HepG2 (cell line): Measurements from ENCODE around the gene LLGL2.

Experiments
- CREB1 ChIP-seq, 2 experiments: fragments of 450-650 bp in 1 of 2; IDR thresholded peaks; 2 replicates each; pipeline ENCODE4 v1.6.1; 2016 to 2017; ENCODE audit warnings: control low read depth in 1 of 2, mild to moderate bottlenecking in 1 of 2, missing compliant biosample characterization in 1 of 2, missing genetic modification characterization in 1 of 2
- DMTF1 ChIP-seq: sonication (generic); formaldehyde crosslinking; IDR thresholded peaks from 2 replicates; pipeline ENCODE4 v1.4.0; 2020; ENCODE audit warnings: mild to moderate bottlenecking, missing genetic modification reagents
- MAFK ChIP-seq, 2 experiments: IDR thresholded peaks in 1 of 2; conservative IDR thresholded peaks in 1 of 2; 2 replicates each; pipeline ENCODE4 v1.6.1; 2011; ENCODE audit warnings: improper control_type of control experiment in 2 of 2, low read length in 2 of 2
- MIER3 ChIP-seq: IDR thresholded peaks from 2 replicates; pipeline ENCODE4 v1.6.1; 2016; ENCODE audit warnings: missing compliant biosample characterization, borderline replicate concordance
- MXI1 ChIP-seq: IDR thresholded peaks from 3 replicates; pipeline ENCODE4 v1.6.1; 2012; ENCODE audit warnings: low read depth, low read length, inconsistent platforms, borderline replicate concordance
- POLR2A ChIP-seq, 2 experiments: IDR thresholded peaks; 2 replicates each; pipeline ENCODE4 v1.6.1; 2011; ENCODE audit warnings: low read depth in 2 of 2, low read length in 2 of 2, mild to moderate bottlenecking in 1 of 2, moderate library complexity in 1 of 2; ENCODE audit not compliant: insufficient read depth in 1 of 2
- SMARCC2 ChIP-seq: fragments of 450-650 bp; IDR thresholded peaks from 2 replicates; pipeline ENCODE4 v1.6.1; 2017; ENCODE audit warnings: antibody characterized with exemption, mild to moderate bottlenecking
- SMC3 ChIP-seq: IDR thresholded peaks from 2 replicates; pipeline ENCODE4 v1.6.1; 2011; ENCODE audit warnings: low read length, improper control_type of control experiment
- ZBTB20 ChIP-seq: sonication (generic); formaldehyde crosslinking; IDR thresholded peaks from 2 replicates; pipeline ENCODE4 v1.8.1; 2023; ENCODE audit warnings: missing genetic modification reagents, low read depth, mild to moderate bottlenecking, borderline replicate concordance
- ZNF121 ChIP-seq: sonication (generic); formaldehyde crosslinking; IDR thresholded peaks from 2 replicates; pipeline ENCODE4 v1.5.0; 2020; ENCODE audit warnings: mild to moderate bottlenecking, missing genetic modification reagents
- ZNF232 ChIP-seq: sonication (generic); formaldehyde crosslinking; IDR thresholded peaks from 2 replicates; pipeline ENCODE4 v1.4.0; 2020; ENCODE audit warnings: missing genetic modification reagents, borderline replicate concordance
- ZNF550 ChIP-seq: sonication (generic); formaldehyde crosslinking; IDR thresholded peaks from 2 replicates; pipeline ENCODE4 v1.4.0; 2020; ENCODE audit warnings: mild to moderate bottlenecking, missing genetic modification reagents, borderline replicate concordance
- ZNF570 ChIP-seq: sonication (generic); formaldehyde crosslinking; IDR thresholded peaks from 2 replicates; pipeline ENCODE4 v1.4.0; 2020; ENCODE audit warnings: mild to moderate bottlenecking, missing genetic modification reagents, borderline replicate concordance

DNA sequence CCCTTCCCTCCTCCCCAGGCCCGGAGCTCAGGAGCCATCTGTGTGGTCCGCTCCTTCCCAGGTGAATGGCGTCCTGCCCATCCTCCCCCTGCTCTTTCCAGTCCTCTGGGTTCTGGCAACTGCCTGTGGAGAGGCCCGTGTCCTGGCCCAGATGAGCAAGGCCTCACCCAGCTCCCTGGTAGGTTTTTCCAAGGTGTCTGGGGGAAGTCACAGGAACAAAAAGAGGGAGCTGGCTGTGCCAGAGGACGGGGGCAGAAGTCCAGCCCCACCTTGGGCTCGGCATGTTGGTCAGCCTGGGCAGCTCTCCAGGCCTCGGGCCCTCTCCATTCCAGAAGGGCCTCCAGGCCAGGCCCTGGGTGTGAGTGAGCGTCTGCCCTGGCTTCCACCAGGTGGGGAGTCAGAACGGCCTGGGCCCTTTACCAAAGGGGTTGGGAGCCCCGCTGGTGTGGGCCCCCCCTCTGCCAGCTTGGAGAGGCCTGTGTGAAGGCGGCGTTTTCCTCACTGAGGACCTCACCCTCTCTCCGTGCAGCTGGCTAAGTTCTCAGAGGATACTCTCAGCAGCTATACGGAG, 35.2 kb upstream of the LLGL2 start:
- TF ChIP-seq ZNF232: no peak
- TF ChIP-seq SMC3: no peak
- TF ChIP-seq ZNF121 (CRISPR knock-in tag): no peak
- TF ChIP-seq DMTF1 (CRISPR knock-in tag): no peak
- no peak for TF ChIP-seq ZNF550
- no peak for TF ChIP-seq ZBTB20 (CRISPR knock-in tag)
- TF ChIP-seq MIER3 (CRISPR knock-in tag): no peak
- TF ChIP-seq CREB1 (IDR thresholded peaks at IDR 0.05): no peak
- no peak for TF ChIP-seq CREB1 (CRISPR knock-in tag; IDR thresholded peaks at IDR 0.05)
- TF ChIP-seq SMARCC2: no peak
- TF ChIP-seq ZNF570: no peak
- no peak for TF ChIP-seq POLR2A (IDR thresholded peaks at IDR 0.05; ENCODE audit: insufficient read depth in 1 of 2, low read depth in 2 of 2, low read length in 2 of 2)
- TF ChIP-seq MAFK (conservative IDR thresholded peaks at IDR 0.05 in 1 of 2, IDR thresholded peaks at IDR 0.05 in 1 of 2; ENCODE audit: low read length in 2 of 2): no peak
- TF ChIP-seq MXI1: no peak
